ENCODE data around the gene CASKIN2.

- TF ChIP-seq CTCF (IDR thresholded peaks at IDR 0.05; ENCODE audit: low read length) (no peak), EZH2phosphoT487 (IDR thresholded peaks at IDR 0.05; ENCODE audit: low read length) (no peak), EZH2 (optimal IDR thresholded peaks at IDR 0.05; ENCODE audit: low read depth, low read length) (no peak)
These were observed 40.4 kb upstream of the CASKIN2 start for GRCh38 chr17:75555679-75556153.

All from MM.1S (cell line).